Heart right ventricle (tissue), 16 donors: ENCODE results near the gene RNF208. TPM values are rescaled to one million over a fixed set of nuclear protein-coding genes. Genes with fewer than 3 reads are reported as not detected.

Source experiments
- ATAC-seq, 8 donors: fragments of 200-7000 bp; cut with Tn5 transposase; one replicate each; pipeline ENCODE4 v1.9.1; 2020; ENCODE audit warnings: mild to moderate bottlenecking in 8 of 8, moderate library complexity in 8 of 8, moderate number of reproducible peaks in 1 of 8
- DNase-seq, 2 donors: peaks; one replicate each; pipeline ENCODE4 v3.0.0-alpha.2; 2020
- H3K27ac ChIP-seq, 10 donors: fragments of 200-600 bp; sonication (generic) in 2 of 10; one replicate each; pipeline versions ENCODE4 v1.5.0 to v1.8.0; 2020 to 2022; ENCODE audit warnings: mild to moderate bottlenecking in 3 of 10
- H3K27me3 ChIP-seq, 7 donors: fragments of 200-600 bp; one replicate each; pipeline ENCODE4 v1.8.0; 2021 to 2022; ENCODE audit warnings: mild to moderate bottlenecking in 2 of 7
- H3K36me3 ChIP-seq, 9 donors: fragments of 200-600 bp; sonication (generic) in 1 of 9; one replicate each; pipeline versions ENCODE4 v1.5.0 to v1.8.0; 2020 to 2022; ENCODE audit warnings: mild to moderate bottlenecking in 2 of 9
- H3K4me1 ChIP-seq, 9 donors: fragments of 200-600 bp; sonication (generic) in 1 of 9; one replicate each; pipeline versions ENCODE4 v1.5.0 to v1.8.0; 2020 to 2022; ENCODE audit warnings: mild to moderate bottlenecking in 4 of 9
- H3K4me3 ChIP-seq, 10 donors: fragments of 200-600 bp; sonication (generic) in 2 of 10; one replicate each; pipeline versions ENCODE4 v1.5.0 to v1.8.0; 2020 to 2022; ENCODE audit warnings: mild to moderate bottlenecking in 7 of 10, moderate library complexity in 2 of 10
- H3K9me3 ChIP-seq, 11 donors: fragments of 200-600 bp in 10 of 11; sonication (generic) in 2 of 11; one replicate each; pipeline versions ENCODE4 v1.5.0 to v1.8.0; 2013 to 2022; ENCODE audit warnings: mild to moderate bottlenecking in 2 of 11, control low read depth in 1 of 11, moderate library complexity in 1 of 11
- CTCF ChIP-seq, 9 donors: fragments of 200-600 bp; sonication (generic) in 2 of 9; IDR thresholded peaks; one replicate each; pipeline versions ENCODE4 v1.5.0 to v1.8.0; 2021 to 2022; ENCODE audit warnings: antibody characterized with exemption in 9 of 9, mild to moderate bottlenecking in 5 of 9, moderate library complexity in 1 of 9
- WGBS, 2 donors: extraction: QIAGEN DNeasy Blood & Tissue Kit; methylation state at CpG; one replicate each; pipeline ENCODE4 v1.1.7; 2013; ENCODE audit warnings: inconsistent platforms in 1 of 2; 5-methylcytosine and 5-hydroxymethylcytosine counted together
- intact Hi-C, 10 donors: fragments of 100-400 bp; cut with DNase I; formaldehyde crosslinking; loops; one replicate each; pipeline versions ENCODE4 v1.11.1 to v1.14.2; 2022
- polyA plus RNA-seq, 2 donors: library from polyadenylated mRNA; stranded (reverse); fragments of 200-250 nt; gene quantifications; one replicate each; pipeline ENCODE4 v1.2.3, GENCODE V29; 2013
- total RNA-seq, 10 donors: library from RNA; stranded (reverse); fragmentation: NEBNext Ultra II Directional in 3 of 10; extraction: Animal tissue kit (Norgen Biotek cat#: 25700) in 3 of 10; gene quantifications; one replicate each; pipeline versions ENCODE4 v1.2.1 to v1.2.4, GENCODE V29; 2021 to 2023
- donor health status: Arrhythmogenic right ventricular cardiomyopathy.
- donor health status: ischemic (EF 13 %, LVEDD 7.1; RV severe dilation, severe dysfunction).
- donor health status: healthy with polysubstance abuse.
- donor health status: DM: no; HTN: yes; CAD: no.
- donor health status: DM: no; HTN: no; CAD: no.
- donor health status: ischemic (EF 25% LVEDD 6.9; RV normal size, moderate dysfunction).
- donor health status: ischemic (EF 25% LVEDD 5.7; RV mildly dilated, moderate dysfunction).
- donor health status: healthy.
- donor health status: DM: yes; HTN: yes; CAD: no.
- donor health status: Ischemic cardiomyopathy.
- donor health status: ischemic (EF 35%, LVEDD 5.7; RV mildly dilated, moderate dysfunction).
- donor health status: nonischemic (EF 11% LVEDD 7.7; RV severe dilation, severe dysfunction).
- donor health status: DM: yes; HTN: yes; CAD: no.
- donor health status: PGD.
- donor health status: ischemic (EF 29% LVEDD 5.4; RV normal size, mild dysfunction).
- donor health status: nonischemic (EF 23%, LVEDD 6.1; RV moderate dilation, normal function).

Gene RNF208
- total and polyA plus RNA-seq, 12 donors: 14.2 to 83.8 (median 24.1) TPM

- Histone ChIP-seq H3K27ac (peak overlapping the region in 3 of 10 donors; percentile 22 to 74 (median 72)), H3K36me3 (peaks cover 0 to 30% (median 16%) of the 10 kb centered on the region in 9 donors), H3K9me3 (no peaks in the 10 kb centered on the region), H3K4me1 (peaks cover 24 to 79% (median 50%) of the 10 kb centered on the region in 9 donors), H3K27me3 (no peaks in the 10 kb centered on the region), H3K4me3 (no peak overlapping the region)
- DNase-seq: no peak
- 83 to 86% methylated on average over 2 of the region's 2 CpGs for WGBS, 2 donors
- intact Hi-C loops: loop anchor here in 1 of 10 donors (5.0 kb wide), 1 partner anchor 34 kb away; the partner anchor contains the start of genes CYSRT1 and RNF224
- no peak for TF ChIP-seq CTCF (IDR thresholded peaks at IDR 0.05)
- ATAC-seq: no peak
Observed at GRCh38 chr9:137192859-137193258, 29.2 kb downstream of the RNF208 start.

GRCh38 chr9:137192448-137192780 lies 29.6 kb downstream of the RNF208 start:
- WGBS, 2 donors: 74 to 82% methylated on average over 10 of the region's 10 CpGs
- TF ChIP-seq CTCF (IDR thresholded peaks at IDR 0.05): no peak
- no peaks in the 10 kb centered on the region for H3K27me3 ChIP-seq
- peaks cover 0 to 30% (median 16%) of the 10 kb centered on the region in 9 donors for H3K36me3 ChIP-seq
- intact Hi-C loops: loop anchor here in 1 of 10 donors (5.0 kb wide), 1 partner anchor 35 kb away; the partner anchor contains the start of genes CYSRT1 and RNF224
- DNase-seq: no peak
- no peak for ATAC-seq
- no peaks in the 10 kb centered on the region for H3K9me3 ChIP-seq
- peak overlapping the region in 2 of 10 donors; percentile 21 to 74 for H3K27ac ChIP-seq
- no peak overlapping the region for H3K4me3 ChIP-seq
- H3K4me1 ChIP-seq: peaks cover 24 to 79% (median 50%) of the 10 kb centered on the region in 9 donors

DNA sequence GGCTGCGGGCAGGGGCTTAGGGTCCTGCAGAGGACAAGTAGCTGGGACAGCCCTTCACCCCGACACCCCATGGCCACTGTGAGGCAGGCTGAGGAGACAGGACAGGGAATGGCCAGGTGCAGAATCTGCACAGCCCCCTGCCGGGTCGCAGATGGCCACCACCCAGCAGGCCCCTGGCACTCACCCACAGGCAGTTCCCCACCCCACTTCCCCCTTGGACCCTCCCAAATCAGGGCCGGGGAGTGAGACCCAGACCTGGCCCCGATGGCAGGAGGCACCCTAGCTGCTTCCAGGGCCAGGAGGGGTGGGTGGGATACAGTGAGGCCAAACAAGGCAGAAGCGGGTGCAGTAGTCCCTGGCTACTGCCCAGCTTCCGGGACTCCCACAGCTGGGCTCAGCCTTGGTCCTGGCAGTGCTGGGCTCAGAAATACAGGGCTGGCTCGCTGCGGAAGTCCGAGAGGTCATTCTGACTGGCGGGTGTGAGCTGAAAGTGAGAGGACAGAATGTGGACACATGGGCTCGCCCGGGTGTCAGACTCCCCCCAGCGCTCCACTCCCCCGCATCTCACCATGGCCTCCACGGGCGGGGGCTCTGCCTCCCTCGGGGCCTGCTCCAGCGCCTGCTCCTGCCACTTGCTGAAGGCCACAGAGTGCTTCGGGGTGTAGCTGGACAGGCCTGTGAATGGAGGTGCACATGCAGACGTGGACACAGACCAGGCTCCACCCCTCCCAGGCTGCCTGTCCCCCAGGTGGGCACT lies 30.2 kb downstream of the RNF208 start:
- Histone ChIP-seq H3K4me3 (no peak overlapping the region), H3K27me3 (no peaks in the 10 kb centered on the region), H3K27ac (peak overlapping the region in 2 of 10 donors; percentile 21 to 74), H3K36me3 (peaks cover 0 to 36% (median 16%) of the 10 kb centered on the region in 9 donors), H3K4me1 (peaks cover 29 to 79% (median 54%) of the 10 kb centered on the region in 9 donors), H3K9me3 (no peaks in the 10 kb centered on the region)
- no peak for TF ChIP-seq CTCF (IDR thresholded peaks at IDR 0.05)
- 82% methylated on average over 22 of the region's 22 CpGs for WGBS, 2 donors
- intact Hi-C loops: loop anchor here in 1 of 10 donors (5.0 kb wide), 1 partner anchor 35 kb away; the partner anchor contains the start of genes CYSRT1 and RNF224
- DNase-seq (no peak), ATAC-seq (no peak)

DNA sequence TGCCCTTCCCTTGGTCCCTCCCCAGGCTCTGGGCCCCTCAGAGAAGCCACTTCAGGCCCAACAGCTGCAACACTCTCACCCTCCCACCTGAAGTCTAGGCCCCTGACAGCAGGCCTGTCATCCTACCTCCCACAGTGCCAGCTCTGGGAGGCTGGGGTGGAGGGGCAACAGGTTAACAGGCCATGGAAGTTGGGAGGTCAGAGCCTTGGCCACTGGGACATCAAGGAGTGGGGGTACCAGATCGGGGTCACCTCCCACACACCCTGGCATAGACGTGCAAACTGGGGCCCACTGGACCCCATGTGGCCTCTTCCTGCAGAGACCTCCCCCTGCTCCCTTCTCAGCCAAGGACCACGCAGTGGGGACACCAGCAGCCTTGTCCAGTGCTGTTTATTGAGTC lies 30.8 kb downstream of the RNF208 start:
- peaks cover 35 to 79% (median 56%) of the 10 kb centered on the region in 9 donors for H3K4me1 ChIP-seq
- peak overlapping the region in 3 of 10 donors; percentile 0 to 74 (median 15) for H3K27ac ChIP-seq
- H3K4me3 ChIP-seq: no peak overlapping the region
- H3K9me3 ChIP-seq: no peaks in the 10 kb centered on the region
- intact Hi-C loops: loop anchor here in 1 of 10 donors (5.0 kb wide), 1 partner anchor 36 kb away; the partner anchor contains the start of genes CYSRT1 and RNF224
- H3K36me3 ChIP-seq: peaks cover 0 to 40% (median 16%) of the 10 kb centered on the region in 9 donors
- DNase-seq (no peak), ATAC-seq (no peak)
- H3K27me3 ChIP-seq: no peaks in the 10 kb centered on the region
- no peak for TF ChIP-seq CTCF (IDR thresholded peaks at IDR 0.05)
- 66 to 83% methylated on average over 3 of the region's 3 CpGs for WGBS, 2 donors
